HepG2 (cell line): ENCODE results near the gene HELT. TPM values are rescaled to one million over a fixed set of nuclear protein-coding genes. Genes with fewer than 3 reads are reported as not detected.
"Not testable (repeated sequence)": the region's sequence is repeated elsewhere in the genome, so short reads cannot be mapped to it uniquely, and the experiment has no call there.

Experiments used
- ATAC-seq: fragments of 200-7000 bp; cut with Tn5 transposase; 3 replicates; pipeline ENCODE4 v1.9.1; 2020; ENCODE audit warnings: mild to moderate bottlenecking, moderate library complexity
- BruUV-seq: library from RNA; stranded (reverse); fragments of 400-500 nt; replicated peaks from 2 replicates; lab custom pipeline; 2021; lab: Mats Ljungman, UMichigan
- CTCF ChIA-PET: fragments of 300-600 bp; formaldehyde crosslinking; extraction: SDS; loops from one replicate; lab custom pipeline; 2021; ENCODE audit warnings: low total read pairs, inconsistent platforms, low intra/inter-chr PET ratio; lab: Yijun Ruan, JAX
- POLR2A ChIA-PET: fragments of 350-600 bp; sonication (Branson Sonifier 250); formaldehyde crosslinking; loops from one replicate; lab custom pipeline; 2020; ENCODE audit warnings: antibody characterized with exemption, inconsistent platforms; lab: Yijun Ruan, JAX
- DNase-seq: peaks from one replicate; pipeline ENCODE4 v3.0.0-alpha.2; 2015; ENCODE audit warnings: low spot score
- FAIRE-seq: peaks from 3 replicates; lab custom pipeline; 2011; peaks lifted over from hg19 to GRCh38; lab: Jason Lieb, UNC
- H2AFZ ChIP-seq: one replicate; pipeline ENCODE4 v1.6.1; 2011; ENCODE audit warnings: low read length, inconsistent platforms
- H3K27ac ChIP-seq: fragments of 300-600 bp; 3 replicates; pipeline ENCODE4 v1.8.0; 2011; ENCODE audit warnings: mixed run types, mild to moderate bottlenecking, mixed read lengths, low read length, inconsistent platforms; ENCODE audit not compliant: insufficient read depth; ENCODE audit errors: extremely low read length
- H3K27me3 ChIP-seq, 2 experiments: fragments of 200-600 bp in 1 of 2; 2 replicates in 1 of 2; 3 replicates in 1 of 2; pipeline versions ENCODE4 v1.6.0 to v1.8.0; 2011; ENCODE audit warnings: low read length in 2 of 2, mild to moderate bottlenecking in 2 of 2, moderate library complexity in 2 of 2, inconsistent platforms in 1 of 2; ENCODE audit not compliant: insufficient read depth in 2 of 2, control insufficient read depth in 1 of 2
- H3K36me3 ChIP-seq, 2 experiments: fragments of 200-600 bp in 1 of 2; replicated peaks in 1 of 2; 2 replicates in 1 of 2; 3 replicates in 1 of 2; pipeline versions ENCODE4 v1.5.1 to v1.8.0; 2011; ENCODE audit warnings: low read length in 2 of 2, inconsistent platforms in 1 of 2; ENCODE audit not compliant: insufficient read depth in 2 of 2, control insufficient read depth in 1 of 2
- H3K4me1 ChIP-seq: 2 replicates; pipeline ENCODE4 v1.5.1; 2012; ENCODE audit warnings: low read length, inconsistent platforms; ENCODE audit not compliant: insufficient read depth
- H3K4me2 ChIP-seq: 2 replicates; pipeline ENCODE4 v1.6.0; 2011; ENCODE audit warnings: low read depth, low read length, inconsistent platforms
- H3K4me3 ChIP-seq, 3 experiments: fragments of 200-600 bp in 1 of 3; sonication (generic), shearing (Covaris generic) in 1 of 3; replicated peaks in 1 of 3; 2 replicates each; pipeline ENCODE4 v1.5.1; 2011 to 2016; ENCODE audit warnings: low read length in 3 of 3, inconsistent platforms in 2 of 3, low read depth in 2 of 3, mild to moderate bottlenecking in 2 of 3, control low read depth in 1 of 3, mixed read lengths in 1 of 3; ENCODE audit not compliant: insufficient read depth in 1 of 3
- H3K79me2 ChIP-seq: one replicate; pipeline ENCODE4 v1.6.1; 2011; ENCODE audit warnings: low read length, inconsistent platforms; ENCODE audit not compliant: insufficient read depth
- H3K9ac ChIP-seq: 2 replicates; pipeline ENCODE4 v1.6.0; 2011; ENCODE audit warnings: mild to moderate bottlenecking, low read depth, low read length, inconsistent platforms; ENCODE audit not compliant: insufficient read depth
- H3K9me3 ChIP-seq: 2 replicates; pipeline ENCODE4 v1.5.1; 2012; ENCODE audit warnings: mild to moderate bottlenecking, low read length
- H4K20me1 ChIP-seq: 2 replicates; pipeline ENCODE4 v1.6.0; 2011; ENCODE audit warnings: inconsistent platforms, mild to moderate bottlenecking, low read length, moderate library complexity; ENCODE audit not compliant: insufficient read depth
- CREB1 ChIP-seq, 2 experiments: fragments of 450-650 bp in 1 of 2; IDR thresholded peaks; 2 replicates each; pipeline ENCODE4 v1.6.1; 2016 to 2017; ENCODE audit warnings: control low read depth in 1 of 2, mild to moderate bottlenecking in 1 of 2, missing compliant biosample characterization in 1 of 2, missing genetic modification characterization in 1 of 2
- JUND ChIP-seq: sonication (generic); formaldehyde crosslinking; IDR thresholded peaks from 2 replicates; pipeline ENCODE4 v1.8.0; 2022; ENCODE audit warnings: mild to moderate bottlenecking, missing genetic modification reagents
- MAFK ChIP-seq, 2 experiments: IDR thresholded peaks in 1 of 2; conservative IDR thresholded peaks in 1 of 2; 2 replicates each; pipeline ENCODE4 v1.6.1; 2011; ENCODE audit warnings: improper control_type of control experiment in 2 of 2, low read length in 2 of 2
- WGBS: methylation state at CpG from one replicate; pipeline ENCODE4 v1.1.6; 2017; ENCODE audit warnings: low lambda C conversion rate; 5-methylcytosine and 5-hydroxymethylcytosine counted together
- in situ Hi-C: cut with HindIII; loops from 2 replicates; pipeline ENCODE4 v1.10.0; 2017; ENCODE audit warnings: low pct_unique_long_range_greater_than_20kb; ENCODE audit not compliant: extremely low pct_ligation_motif_present
- intact Hi-C: fragments of 100-400 bp; cut with micrococcal nuclease; formaldehyde crosslinking; loops from one replicate; pipeline ENCODE4 v1.10.0; 2022; ENCODE audit not compliant: unreplicated experiment
- polyA plus RNA-seq, 8 experiments: library from polyadenylated mRNA; depleted of rRNA in 3 of 8; stranded (reverse) in 7 of 8; unstranded in 1 of 8; fragments of >200 nt; fragmentation: Illumina TruSeq in 4 of 8; extraction: Trizol in 4 of 8; gene quantifications; 2 replicates each; pipeline versions ENCODE4 v1.2.1 to v1.2.3, GENCODE V29; 2011 to 2016; ENCODE audit warnings: low read depth in 4 of 8, missing spikeins in 1 of 8, mixed read lengths in 1 of 8; ENCODE audit not compliant: insufficient read depth in 1 of 8
- total RNA-seq, 5 experiments: library from RNA; depleted of rRNA; stranded (reverse); fragments of >200 nt; fragmentation: Illumina TruSeq; extraction: Trizol; gene quantifications; 2 replicates each; pipeline ENCODE4 v1.2.3, GENCODE V29; 2016; ENCODE audit warnings: low read depth in 1 of 5
- TF ChIP-seq, protein P1 (sequence below), 2 experiments: sonication (generic) in 1 of 2; formaldehyde crosslinking in 1 of 2; IDR thresholded peaks; 2 replicates each; pipeline versions ENCODE4 v1.4.0 to v1.6.1; 2018 to 2020; ENCODE audit warnings: missing genetic modification reagents in 2 of 2, borderline replicate concordance in 1 of 2, low read depth in 1 of 2, mild to moderate bottlenecking in 1 of 2, missing biosample characterization in 1 of 2
- TF ChIP-seq, protein P2 (sequence below): IDR thresholded peaks from 2 replicates; pipeline ENCODE4 v1.6.1; 2016; ENCODE audit warnings: low read depth

HELT gene
- total and polyA plus RNA-seq, 2 of the 13 experiments (the other 11 are each of a cell fraction or from before 2014, with no cell fraction given): not detected

DNA sequence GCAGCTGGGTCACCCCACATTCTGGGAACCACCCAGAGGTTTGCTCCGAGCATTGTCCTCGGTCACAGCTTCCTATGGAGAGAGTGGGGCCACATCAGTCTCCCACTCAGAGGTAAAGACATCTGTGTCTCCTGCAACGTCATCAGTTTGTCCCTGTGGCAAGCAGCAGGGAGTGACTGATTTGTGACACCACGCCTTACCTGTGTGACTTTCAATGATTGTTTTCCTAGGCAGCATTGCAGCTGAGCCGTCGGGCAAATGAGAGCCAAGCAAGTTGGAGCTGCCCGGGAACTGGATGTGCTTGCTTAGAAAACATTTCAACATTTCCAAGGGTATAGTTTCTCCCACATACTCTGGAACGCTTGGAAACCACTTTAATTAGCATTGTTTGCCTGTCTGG is 29.7 kb upstream of the HELT start:
- no TSS peak for BruUV-seq
- no peak for ATAC-seq
- H3K9me3 ChIP-seq: no peaks in the 10 kb centered on the region
- no peaks in the 10 kb centered on the region for H3K79me2 ChIP-seq
- H3K4me2 ChIP-seq: no peak overlapping the region
- intact Hi-C loops: loop anchor here (10.0 kb wide), 1 partner anchor 184 kb away; no protein-coding TSS in a partner anchor
- H3K36me3 ChIP-seq: no peaks in the 10 kb centered on the region
- FAIRE-seq: no peak
- no peak overlapping the region for H3K4me3 ChIP-seq
- CTCF ChIA-PET: no interaction called here
- H3K9ac ChIP-seq: no peak overlapping the region
- POLR2A ChIA-PET: no interaction called here
- no peak overlapping the region for H3K27ac ChIP-seq
- no peak for DNase-seq
- no peaks in the 10 kb centered on the region for H3K4me1 ChIP-seq
- peaks cover 0 to 15% of the 10 kb centered on the region in 2 experiments; a peak in 3 of 5 replicates for H3K27me3 ChIP-seq
- H4K20me1 ChIP-seq: no peaks in the 10 kb centered on the region
- H2AFZ ChIP-seq: no peak overlapping the region
- WGBS: 4% methylated on average over 4 of the region's 8 CpGs
- in situ Hi-C loops: no loop called here
- TF ChIP-seq, protein P1, sequence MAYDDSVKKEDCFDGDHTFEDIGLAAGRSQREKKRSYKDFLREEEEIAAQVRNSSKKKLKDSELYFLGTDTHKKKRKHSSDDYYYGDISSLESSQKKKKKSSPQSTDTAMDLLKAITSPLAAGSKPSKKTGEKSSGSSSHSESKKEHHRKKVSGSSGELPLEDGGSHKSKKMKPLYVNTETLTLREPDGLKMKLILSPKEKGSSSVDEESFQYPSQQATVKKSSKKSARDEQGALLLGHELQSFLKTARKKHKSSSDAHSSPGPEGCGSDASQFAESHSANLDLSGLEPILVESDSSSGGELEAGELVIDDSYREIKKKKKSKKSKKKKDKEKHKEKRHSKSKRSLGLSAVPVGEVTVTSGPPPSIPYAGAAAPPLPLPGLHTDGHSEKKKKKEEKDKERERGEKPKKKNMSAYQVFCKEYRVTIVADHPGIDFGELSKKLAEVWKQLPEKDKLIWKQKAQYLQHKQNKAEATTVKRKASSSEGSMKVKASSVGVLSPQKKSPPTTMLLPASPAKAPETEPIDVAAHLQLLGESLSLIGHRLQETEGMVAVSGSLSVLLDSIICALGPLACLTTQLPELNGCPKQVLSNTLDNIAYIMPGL (CRISPR knock-in tag; IDR thresholded peaks at IDR 0.05; ENCODE audit: borderline replicate concordance in 1 of 2, low read depth in 1 of 2): no peak
- TF ChIP-seq, protein P2, sequence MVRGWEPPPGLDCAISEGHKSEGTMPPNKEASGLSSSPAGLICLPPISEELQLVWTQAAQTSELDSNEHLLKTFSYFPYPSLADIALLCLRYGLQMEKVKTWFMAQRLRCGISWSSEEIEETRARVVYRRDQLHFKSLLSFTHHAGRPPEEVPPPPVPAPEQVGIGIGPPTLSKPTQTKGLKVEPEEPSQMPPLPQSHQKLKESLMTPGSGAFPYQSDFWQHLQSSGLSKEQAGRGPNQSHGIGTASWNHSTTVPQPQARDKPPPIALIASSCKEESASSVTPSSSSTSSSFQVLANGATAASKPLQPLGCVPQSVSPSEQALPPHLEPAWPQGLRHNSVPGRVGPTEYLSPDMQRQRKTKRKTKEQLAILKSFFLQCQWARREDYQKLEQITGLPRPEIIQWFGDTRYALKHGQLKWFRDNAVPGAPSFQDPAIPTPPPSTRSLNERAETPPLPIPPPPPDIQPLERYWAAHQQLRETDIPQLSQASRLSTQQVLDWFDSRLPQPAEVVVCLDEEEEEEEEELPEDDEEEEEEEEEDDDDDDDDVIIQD (CRISPR knock-in tag): no peak
- TF ChIP-seq MAFK (conservative IDR thresholded peaks at IDR 0.05 in 1 of 2, IDR thresholded peaks at IDR 0.05 in 1 of 2; ENCODE audit: low read length in 2 of 2) (peak; percentile 23 to 40; a peak in 1 of 4 replicates), JUND (no peak), CREB1 (IDR thresholded peaks at IDR 0.05) (peak; percentile 59), CREB1 (CRISPR knock-in tag; IDR thresholded peaks at IDR 0.05) (no peak)

DNA sequence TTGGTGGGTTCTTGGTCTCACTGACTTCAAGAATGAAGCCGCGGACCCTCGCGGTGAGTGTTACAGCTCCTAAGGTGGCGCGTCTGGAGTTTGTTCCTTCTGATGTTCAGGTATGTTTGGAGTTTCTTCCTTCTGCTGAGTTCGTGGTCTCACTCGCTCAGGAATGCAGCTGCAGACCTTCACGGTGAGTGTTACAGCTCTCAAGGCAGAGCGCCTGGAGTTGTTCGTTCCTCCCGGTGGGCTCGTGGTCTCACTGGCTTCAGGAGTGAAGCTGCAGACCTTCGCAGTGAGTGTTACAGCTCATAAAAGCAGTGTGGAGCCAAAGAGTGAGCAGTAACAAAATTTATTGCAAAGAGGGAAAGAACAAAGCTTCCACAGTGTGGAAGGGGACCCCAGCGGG is 29.0 kb upstream of the HELT start:
- POLR2A ChIA-PET, H3K4me1 ChIP-seq, H3K9me3 ChIP-seq, H3K4me2 ChIP-seq, ATAC-seq, H3K27ac ChIP-seq, FAIRE-seq, H2AFZ ChIP-seq, H3K4me3 ChIP-seq, H3K36me3 ChIP-seq, H4K20me1 ChIP-seq, H3K79me2 ChIP-seq, H3K9ac ChIP-seq, BruUV-seq, in situ Hi-C loops, DNase-seq, CTCF ChIA-PET: not testable (repeated sequence)
- intact Hi-C loops: loop anchor here (10.0 kb wide), 1 partner anchor 184 kb away; no protein-coding TSS in a partner anchor
- WGBS: 66% methylated on average over 13 of the region's 15 CpGs
- H3K27me3 ChIP-seq: peaks cover 1 to 22% of the 10 kb centered on the region in 2 experiments; a peak in 4 of 5 replicates

DNA sequence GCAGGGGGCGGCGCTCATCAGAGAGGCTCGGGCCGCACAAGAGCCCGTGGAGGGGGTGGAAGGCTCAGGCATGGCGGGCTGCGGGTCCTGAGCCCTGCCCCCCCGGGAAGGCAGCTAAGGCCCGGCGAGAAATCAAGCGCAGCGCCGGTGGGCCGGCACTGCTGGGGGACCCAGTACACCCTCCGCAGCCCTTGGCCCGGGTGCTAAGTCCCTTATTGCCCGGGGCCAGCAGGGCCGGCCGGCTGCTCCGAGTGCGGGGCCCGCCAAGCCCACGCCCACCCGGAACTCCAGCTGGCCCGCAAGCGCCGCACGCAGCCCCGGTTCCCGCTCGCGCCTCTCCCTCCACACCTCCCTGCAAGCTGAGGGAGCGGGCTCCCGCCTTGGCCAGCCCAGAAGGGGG is 28.2 kb upstream of the HELT start:
- H3K27ac ChIP-seq, H3K9ac ChIP-seq, DNase-seq, H3K4me1 ChIP-seq, H3K9me3 ChIP-seq, H3K4me2 ChIP-seq, BruUV-seq, H4K20me1 ChIP-seq, ATAC-seq, in situ Hi-C loops, H3K79me2 ChIP-seq, H3K36me3 ChIP-seq, intact Hi-C loops, H2AFZ ChIP-seq, POLR2A ChIA-PET, H3K4me3 ChIP-seq, CTCF ChIA-PET, FAIRE-seq: not testable (repeated sequence)
- peaks cover 5 to 30% of the 10 kb centered on the region in 2 experiments; a peak in 4 of 5 replicates for H3K27me3 ChIP-seq
- no CpG with 5 or more reads among the region's 34 CpGs for WGBS
